ENCODE results near the gene SOX11.

DNA sequence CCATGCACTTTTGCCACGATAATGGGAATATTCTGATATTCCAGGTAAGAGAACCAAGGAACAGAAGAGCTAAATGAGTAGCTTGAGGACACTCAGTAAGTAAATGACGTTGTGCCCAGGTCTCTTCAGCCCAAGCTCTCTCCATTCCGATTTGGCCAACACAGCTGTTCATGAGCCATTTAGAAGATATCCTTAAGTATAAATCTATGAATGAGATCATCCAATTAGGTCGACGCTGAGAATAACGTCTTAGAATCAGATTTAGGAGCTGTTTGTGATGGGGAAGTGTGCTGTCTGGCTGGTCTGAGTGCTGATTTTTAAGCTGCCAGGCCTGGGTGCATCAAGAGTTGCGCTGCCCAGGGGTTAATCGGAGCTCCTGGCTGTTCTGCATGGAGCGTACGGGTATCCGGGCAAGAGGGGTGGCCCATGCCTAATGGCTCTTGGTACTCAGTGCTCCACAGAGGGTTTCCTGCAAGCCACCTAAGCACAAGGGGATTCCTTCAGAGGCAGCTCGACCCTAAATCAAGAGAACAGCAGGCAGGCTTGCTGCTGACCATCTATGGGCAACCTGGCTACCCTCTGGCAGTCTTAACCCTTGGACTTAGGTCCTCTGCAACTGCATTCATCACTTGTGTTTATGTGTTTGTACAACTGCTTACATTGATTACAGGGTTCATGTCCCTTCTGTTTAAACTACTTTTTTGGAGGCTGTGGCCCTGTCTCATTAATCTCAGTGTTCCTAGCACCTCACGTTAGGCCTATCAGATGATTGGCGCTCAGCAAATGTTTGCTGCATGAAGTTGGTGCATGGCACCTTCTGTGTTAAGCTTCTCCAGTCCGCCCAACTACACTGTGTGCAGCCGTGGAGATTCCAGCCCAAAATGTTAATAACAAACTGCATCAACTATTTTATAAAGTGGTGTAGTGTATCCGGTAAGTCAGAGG is 31.9 kb downstream of the SOX11 start:
- TF ChIP-seq, protein P1, sequence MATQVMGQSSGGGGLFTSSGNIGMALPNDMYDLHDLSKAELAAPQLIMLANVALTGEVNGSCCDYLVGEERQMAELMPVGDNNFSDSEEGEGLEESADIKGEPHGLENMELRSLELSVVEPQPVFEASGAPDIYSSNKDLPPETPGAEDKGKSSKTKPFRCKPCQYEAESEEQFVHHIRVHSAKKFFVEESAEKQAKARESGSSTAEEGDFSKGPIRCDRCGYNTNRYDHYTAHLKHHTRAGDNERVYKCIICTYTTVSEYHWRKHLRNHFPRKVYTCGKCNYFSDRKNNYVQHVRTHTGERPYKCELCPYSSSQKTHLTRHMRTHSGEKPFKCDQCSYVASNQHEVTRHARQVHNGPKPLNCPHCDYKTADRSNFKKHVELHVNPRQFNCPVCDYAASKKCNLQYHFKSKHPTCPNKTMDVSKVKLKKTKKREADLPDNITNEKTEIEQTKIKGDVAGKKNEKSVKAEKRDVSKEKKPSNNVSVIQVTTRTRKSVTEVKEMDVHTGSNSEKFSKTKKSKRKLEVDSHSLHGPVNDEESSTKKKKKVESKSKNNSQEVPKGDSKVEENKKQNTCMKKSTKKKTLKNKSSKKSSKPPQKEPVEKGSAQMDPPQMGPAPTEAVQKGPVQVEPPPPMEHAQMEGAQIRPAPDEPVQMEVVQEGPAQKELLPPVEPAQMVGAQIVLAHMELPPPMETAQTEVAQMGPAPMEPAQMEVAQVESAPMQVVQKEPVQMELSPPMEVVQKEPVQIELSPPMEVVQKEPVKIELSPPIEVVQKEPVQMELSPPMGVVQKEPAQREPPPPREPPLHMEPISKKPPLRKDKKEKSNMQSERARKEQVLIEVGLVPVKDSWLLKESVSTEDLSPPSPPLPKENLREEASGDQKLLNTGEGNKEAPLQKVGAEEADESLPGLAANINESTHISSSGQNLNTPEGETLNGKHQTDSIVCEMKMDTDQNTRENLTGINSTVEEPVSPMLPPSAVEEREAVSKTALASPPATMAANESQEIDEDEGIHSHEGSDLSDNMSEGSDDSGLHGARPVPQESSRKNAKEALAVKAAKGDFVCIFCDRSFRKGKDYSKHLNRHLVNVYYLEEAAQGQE (IDR thresholded peaks at IDR 0.05; ENCODE audit: insufficient read depth in 1 of 2, low read depth in 2 of 2, low read length in 2 of 2): no peak
- TF ChIP-seq POLR2AphosphoS5 (IDR thresholded peaks at IDR 0.05; ENCODE audit: low read depth, low read length) (no peak), TAF1 (IDR thresholded peaks at IDR 0.05; ENCODE audit: borderline replicate concordance, insufficient read depth, low read length) (no peak)
